CD4-positive, alpha-beta T cell treated with Interleukin-12 subunit alpha and Interleukin-12 subunit beta, for 1 hour (primary cell): ENCODE measurements around the gene C3orf18.
A peak's percentile ranks its signal among the peaks of the same experiment; 100 is the strongest.
"Not testable (repeated sequence)": the region's sequence is repeated elsewhere in the genome, so short reads cannot be mapped to it uniquely, and the experiment has no call there.

Experiments used
- DNase-seq: peaks from one replicate; pipeline ENCODE4 v3.0.0-alpha.2; 2020

Gene C3orf18

DNA sequence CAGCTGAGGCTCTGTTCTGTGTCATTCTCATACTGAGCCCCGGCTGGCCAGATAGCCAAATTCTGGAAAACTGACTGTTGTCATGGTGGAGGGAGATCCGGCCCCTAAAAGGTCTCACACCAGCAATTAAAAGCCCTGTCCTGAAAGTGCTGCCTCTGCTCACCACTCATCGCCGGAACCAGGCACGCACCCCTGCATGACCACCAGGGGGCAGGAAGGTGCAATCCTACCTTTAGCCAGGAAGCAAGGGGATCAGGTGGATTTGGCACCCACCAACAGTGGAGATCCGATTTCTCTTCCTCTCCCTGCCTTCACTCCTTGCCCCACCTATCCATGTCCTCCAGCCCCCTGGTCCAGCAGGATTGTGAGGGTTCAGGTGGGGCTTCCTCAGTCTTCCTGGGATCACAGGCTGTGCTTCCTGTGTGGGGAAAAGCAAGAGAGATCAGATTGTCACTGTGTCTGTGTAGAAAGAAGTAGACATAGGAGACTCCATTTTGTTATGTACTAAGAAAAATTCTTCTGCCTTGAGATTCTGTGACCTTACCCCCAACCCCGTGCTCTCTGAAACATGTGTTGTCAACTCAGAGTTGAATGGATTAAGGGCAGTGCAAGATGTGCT is 48.0 kb downstream of the C3orf18 start:
- DNase-seq = peak; percentile 73

GRCh38 chr3:50518436-50518835 is 49.1 kb downstream of the C3orf18 start:
- DNase-seq = no peak

- DNase-seq = no peak
Measured at GRCh38 chr3:50517721-50518206, 49.8 kb downstream of the C3orf18 start.

- no peak for DNase-seq
Measured at GRCh38 chr3:50516440-50516871, 51.1 kb downstream of the C3orf18 start.

GRCh38 chr3:50515565-50516439 is 51.7 kb downstream of the C3orf18 start:
- no peak for DNase-seq

DNA sequence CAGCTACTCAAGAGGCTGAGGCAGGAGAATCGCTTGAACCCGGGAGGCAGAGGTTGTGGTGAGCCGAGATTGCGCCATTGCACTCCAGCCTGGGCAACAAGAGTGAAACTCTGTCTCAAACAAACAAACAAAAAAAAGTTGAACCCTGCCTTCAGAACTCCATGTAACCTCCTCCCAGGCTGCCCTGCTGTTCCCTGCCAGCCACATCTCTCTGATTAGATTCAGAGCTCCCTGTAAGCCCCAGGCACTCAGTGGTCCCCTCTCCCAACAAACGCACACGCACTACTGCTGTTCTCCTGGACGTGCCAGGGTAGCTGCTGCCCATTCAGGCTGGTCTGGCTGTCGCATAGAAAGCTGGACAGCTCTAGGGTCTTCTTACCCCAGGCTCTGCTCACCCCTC is 54.6 kb downstream of the C3orf18 start:
- not testable (repeated sequence) for DNase-seq

DNA sequence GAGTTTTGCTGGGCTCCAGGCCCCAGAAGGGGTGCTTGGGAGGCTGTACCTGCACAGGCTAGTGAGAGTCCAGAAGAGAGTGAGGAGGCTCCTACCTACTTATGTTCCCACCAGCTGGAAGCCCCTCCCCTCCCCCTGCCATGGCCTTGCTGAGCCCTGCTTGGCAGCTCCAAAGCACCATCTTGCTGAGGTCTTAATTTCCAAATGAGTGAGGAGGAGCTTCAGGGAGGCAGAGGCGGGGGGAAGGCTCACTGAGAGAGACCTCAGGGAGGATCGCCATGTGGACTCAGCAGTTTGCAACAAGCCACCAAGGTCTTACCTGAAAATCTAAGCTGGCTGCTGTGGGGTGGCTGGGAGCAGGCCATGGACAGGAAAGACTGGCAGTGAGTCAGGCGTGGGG is 55.4 kb downstream of the C3orf18 start:
- no peak for DNase-seq

GRCh38 chr3:50510325-50510724 is 57.2 kb downstream of the C3orf18 start:
- DNase-seq = no peak

DNA sequence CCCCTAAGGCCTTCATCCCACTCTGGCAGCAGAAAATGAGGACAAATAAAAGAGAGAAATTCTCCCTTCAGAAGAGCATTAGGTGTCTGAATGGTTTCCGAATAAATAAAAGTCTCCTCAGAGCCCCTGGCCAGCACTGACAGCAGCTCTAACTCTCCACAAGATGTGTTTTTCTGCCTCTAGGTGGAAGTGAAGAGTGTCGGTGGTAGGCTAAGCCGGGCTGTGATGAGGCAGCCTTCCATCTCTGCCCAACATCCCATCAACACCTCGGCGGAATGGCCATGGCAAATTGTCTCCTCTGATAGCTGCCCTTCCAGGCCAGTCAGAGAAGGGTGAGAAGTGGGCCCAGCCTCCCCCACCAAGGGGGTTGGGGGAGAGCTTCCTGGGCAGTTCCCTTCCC is 57.8 kb downstream of the C3orf18 start:
- no peak for DNase-seq

- no peak for DNase-seq
Measured at GRCh38 chr3:50508821-50509220, 58.7 kb downstream of the C3orf18 start.
